ENCODE data around the gene GPR108. TPM values are rescaled to one million over a fixed set of nuclear protein-coding genes. Genes with fewer than 3 reads are reported as not detected.

Gene GPR108
- total RNA-seq, 2 donors from 2014 or later = 130 to 162 TPM

DNA sequence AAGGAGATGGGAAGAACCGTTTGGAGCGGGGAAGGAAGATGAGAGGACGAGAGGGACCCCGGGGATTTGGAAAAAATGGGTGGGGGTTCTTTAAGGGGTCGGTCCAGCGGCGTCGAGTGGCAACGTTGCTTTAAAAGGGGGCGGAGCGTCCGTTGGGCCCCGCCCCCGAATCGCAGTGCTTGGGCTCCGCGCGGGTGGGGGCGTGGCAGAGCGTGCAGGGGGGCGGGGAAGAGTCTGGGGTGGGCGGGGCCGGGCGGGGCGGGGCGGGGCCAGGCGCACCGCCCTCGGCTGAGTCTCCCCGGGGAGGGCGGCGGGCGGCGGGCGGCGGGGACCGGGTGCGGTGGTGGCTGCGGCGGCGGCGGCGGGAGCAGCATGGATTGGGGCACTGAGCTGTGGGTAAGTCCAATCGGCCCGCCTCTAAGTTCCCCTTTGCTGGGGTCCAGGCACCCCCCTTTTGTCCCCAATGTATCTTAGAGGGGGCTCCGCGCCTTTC lies 2.1 kb upstream of the GPR108 start, which contains the start of gene TRIP10:
TSS of gene TRIP10 (plus strand) at position 291 of the 493 bp plus-strand sequence. CDS start at position 373, 82 bp downstream.
- peaks cover 45% of the 10 kb centered on the region for H3K4me1 Mint-ChIP-seq (ENCODE audit: low read depth)
- no peaks in the 10 kb centered on the region for H3K27me3 Mint-ChIP-seq (ENCODE audit: low read depth)
- peak within 1 kb of the TSS; percentile 77 for H3K27ac Mint-ChIP-seq
- H3K36me3 Mint-ChIP-seq (ENCODE audit: insufficient read depth in 2 of 2) = peaks cover 7 to 21% of the 10 kb centered on the region in 2 donors
- DNase-seq = peak; percentile 86 to 89
- H3K4me3 Mint-ChIP-seq = peak within 1 kb of the TSS; percentile 92 to 96
- ATAC-seq (replicated peaks in 1 of 2) = peak; percentile 2 to 4
- no peaks in the 10 kb centered on the region for H3K9me3 Mint-ChIP-seq

DNA sequence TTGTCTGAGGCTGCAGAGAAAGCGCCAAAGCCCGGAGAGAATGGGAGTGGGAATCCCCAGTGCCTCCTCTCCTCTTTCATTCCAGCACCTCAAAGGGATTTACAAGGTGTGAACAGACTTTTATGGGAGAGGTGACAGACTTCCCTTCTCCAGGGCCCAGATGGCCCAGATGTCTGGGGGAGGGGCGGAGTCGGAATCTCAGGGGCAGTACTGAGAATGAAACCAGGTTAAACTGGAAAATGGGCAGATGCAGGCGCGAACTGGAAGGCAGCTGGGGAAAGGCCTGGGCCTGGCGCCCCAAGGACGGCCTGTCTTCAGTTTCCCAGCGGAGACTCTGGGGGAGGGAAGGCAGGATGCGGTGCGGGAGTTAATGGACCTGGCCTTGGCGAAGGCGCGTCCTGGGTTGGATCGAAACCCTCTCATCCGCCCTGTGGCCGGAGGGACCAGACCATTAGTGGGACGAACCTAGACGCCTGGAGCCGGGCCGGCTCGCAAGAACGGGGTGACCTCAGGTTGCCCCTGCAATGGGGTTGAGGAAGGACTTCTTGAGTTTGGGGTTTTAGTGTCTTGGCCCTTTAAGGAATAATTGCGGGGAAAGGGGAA lies 1.5 kb upstream of the GPR108 start:
- Mint-ChIP-seq H3K27ac (peak overlapping the region; percentile 77), H3K9me3 (no peaks in the 10 kb centered on the region), H3K4me1 (ENCODE audit: low read depth) (peaks cover 45% of the 10 kb centered on the region), H3K27me3 (ENCODE audit: low read depth) (no peaks in the 10 kb centered on the region), H3K4me3 (peak overlapping the region; percentile 92 to 96), H3K36me3 (ENCODE audit: insufficient read depth in 2 of 2) (peaks cover 8 to 17% of the 10 kb centered on the region in 2 donors)
- DNase-seq (peak in 1 of 2 donors; percentile 33), ATAC-seq (replicated peaks in 1 of 2) (no peak)

DNA sequence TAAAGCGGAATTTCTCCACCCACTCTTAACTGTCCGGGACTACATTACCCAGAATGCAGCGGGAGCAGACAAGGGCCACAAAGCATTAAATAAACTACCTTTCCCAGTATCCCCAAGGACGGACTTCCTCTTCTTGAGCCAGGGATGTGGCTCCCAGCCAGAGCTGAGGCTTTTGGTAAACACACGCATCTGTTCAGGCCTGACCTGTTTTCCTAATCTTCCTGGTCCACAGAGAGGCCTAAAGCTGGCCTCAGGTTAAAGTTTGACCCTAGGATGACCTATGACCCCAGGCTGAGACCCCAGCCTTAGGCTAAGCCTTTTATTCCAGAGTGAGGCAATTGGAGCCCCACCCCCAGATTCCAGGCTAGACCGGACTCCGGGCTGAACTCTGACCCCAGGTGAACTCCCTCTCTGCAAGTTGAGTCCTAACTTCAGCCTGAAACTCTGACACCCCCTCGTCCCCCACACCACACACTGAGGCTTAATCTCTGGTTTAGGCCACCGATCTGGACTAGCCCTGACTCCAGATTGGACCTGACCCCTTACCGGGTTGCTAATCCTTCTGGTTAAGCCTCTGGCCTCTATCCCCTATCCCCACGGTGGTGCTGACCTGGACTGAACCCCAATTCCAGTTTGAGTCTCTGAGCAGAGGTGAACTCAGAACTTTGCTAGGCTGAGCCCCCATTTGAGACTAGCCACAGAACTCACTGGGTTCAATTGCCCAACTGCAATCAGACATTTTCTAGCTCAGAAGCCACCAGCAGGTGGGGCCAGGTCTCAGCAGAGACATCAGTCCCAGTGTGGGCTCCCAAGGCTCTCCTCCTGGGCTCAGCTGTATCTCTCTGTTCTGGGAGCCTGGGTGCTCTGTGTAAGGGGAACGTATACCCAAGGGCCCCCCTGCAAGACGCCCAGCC lies 750 bp upstream of the GPR108 start:
- H3K9me3 Mint-ChIP-seq = no peaks in the 10 kb centered on the region
- ATAC-seq (replicated peaks in 1 of 2) = peak; percentile 22 to 34
- H3K36me3 Mint-ChIP-seq (ENCODE audit: insufficient read depth in 2 of 2) = peaks cover 5 to 14% of the 10 kb centered on the region in 2 donors
- peak overlapping the region; percentile 77 for H3K27ac Mint-ChIP-seq
- peak; percentile 82 to 88 for DNase-seq
- H3K4me3 Mint-ChIP-seq = peak overlapping the region; percentile 92 to 96
- H3K27me3 Mint-ChIP-seq (ENCODE audit: low read depth) = no peaks in the 10 kb centered on the region
- H3K4me1 Mint-ChIP-seq (ENCODE audit: low read depth) = peaks cover 45% of the 10 kb centered on the region

DNA sequence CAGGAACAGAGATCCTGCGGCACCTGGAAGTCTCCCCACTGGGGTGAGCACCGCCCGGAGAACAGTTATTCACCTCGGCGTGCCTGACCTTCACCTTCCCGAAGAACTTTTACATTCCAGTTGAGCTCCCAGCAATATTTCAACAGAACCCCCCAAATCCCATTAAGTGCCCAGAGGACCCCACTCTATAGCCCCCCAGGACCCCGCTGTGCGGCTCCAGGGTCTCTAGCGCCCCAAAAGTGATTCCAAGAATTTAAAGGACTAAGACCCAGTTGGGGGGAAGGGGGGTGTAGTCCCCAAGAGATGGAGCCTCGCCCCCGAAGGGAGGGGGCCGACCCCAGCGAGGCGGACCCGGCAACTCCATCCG lies 480 bp downstream of the GPR108 start:
- no peaks in the 10 kb centered on the region for H3K27me3 Mint-ChIP-seq (ENCODE audit: low read depth)
- ATAC-seq (replicated peaks in 1 of 2) = no peak
- H3K9me3 Mint-ChIP-seq = no peaks in the 10 kb centered on the region
- peaks cover 7 to 15% of the 10 kb centered on the region in 2 donors for H3K36me3 Mint-ChIP-seq (ENCODE audit: insufficient read depth in 2 of 2)
- H3K4me1 Mint-ChIP-seq (ENCODE audit: low read depth) = peaks cover 45% of the 10 kb centered on the region
- peak overlapping the region; percentile 98 for H3K27ac Mint-ChIP-seq
- no peak for DNase-seq
- peak overlapping the region; percentile 92 to 96 for H3K4me3 Mint-ChIP-seq

DNA sequence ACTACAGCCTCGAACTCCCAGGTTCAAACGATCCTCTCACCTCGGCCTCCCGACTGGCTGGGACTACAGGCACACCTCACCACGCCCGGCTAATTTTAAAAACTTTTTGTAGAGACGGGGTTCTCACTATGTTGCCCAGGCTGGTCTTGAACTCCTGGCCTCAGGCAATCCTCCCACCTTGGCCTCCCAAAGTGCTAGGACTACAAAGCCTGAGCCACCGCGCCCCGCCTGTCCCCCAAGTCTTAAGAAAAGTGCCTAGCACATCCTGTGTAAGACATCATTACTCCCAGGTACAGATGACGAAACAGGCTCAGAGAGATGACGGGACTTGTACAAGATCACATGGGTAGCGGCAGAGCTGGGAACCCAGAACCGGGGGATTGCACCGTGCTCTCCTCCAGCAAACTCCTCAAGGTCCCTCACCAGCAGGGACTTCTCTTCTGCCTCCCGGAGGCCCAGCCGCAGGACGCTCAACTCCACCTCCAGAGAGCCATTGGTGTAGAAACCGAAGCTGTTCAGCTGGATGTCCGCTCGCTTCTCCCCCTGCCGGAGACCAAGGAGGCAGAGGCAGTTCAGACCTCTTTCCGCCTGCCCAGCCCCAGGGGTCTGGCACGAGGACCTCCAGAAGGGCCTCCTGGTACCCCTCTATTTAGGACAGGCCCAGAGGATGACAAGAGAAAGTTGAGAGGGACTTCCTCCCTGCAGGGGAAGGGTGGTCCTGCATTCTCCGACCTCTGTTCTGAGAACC lies 1.0 kb downstream of the GPR108 start:
- Mint-ChIP-seq H3K4me3 (peak overlapping the region; percentile 92 to 96), H3K9me3 (no peaks in the 10 kb centered on the region), H3K4me1 (ENCODE audit: low read depth) (peaks cover 41% of the 10 kb centered on the region), H3K27ac (peak overlapping the region; percentile 98), H3K36me3 (ENCODE audit: insufficient read depth in 2 of 2) (peaks cover 7 to 15% of the 10 kb centered on the region in 2 donors), H3K27me3 (ENCODE audit: low read depth) (no peaks in the 10 kb centered on the region)
- peak; percentile 76 to 84 for DNase-seq
- ATAC-seq (replicated peaks in 1 of 2) = peak; percentile 26 to 27

DNA sequence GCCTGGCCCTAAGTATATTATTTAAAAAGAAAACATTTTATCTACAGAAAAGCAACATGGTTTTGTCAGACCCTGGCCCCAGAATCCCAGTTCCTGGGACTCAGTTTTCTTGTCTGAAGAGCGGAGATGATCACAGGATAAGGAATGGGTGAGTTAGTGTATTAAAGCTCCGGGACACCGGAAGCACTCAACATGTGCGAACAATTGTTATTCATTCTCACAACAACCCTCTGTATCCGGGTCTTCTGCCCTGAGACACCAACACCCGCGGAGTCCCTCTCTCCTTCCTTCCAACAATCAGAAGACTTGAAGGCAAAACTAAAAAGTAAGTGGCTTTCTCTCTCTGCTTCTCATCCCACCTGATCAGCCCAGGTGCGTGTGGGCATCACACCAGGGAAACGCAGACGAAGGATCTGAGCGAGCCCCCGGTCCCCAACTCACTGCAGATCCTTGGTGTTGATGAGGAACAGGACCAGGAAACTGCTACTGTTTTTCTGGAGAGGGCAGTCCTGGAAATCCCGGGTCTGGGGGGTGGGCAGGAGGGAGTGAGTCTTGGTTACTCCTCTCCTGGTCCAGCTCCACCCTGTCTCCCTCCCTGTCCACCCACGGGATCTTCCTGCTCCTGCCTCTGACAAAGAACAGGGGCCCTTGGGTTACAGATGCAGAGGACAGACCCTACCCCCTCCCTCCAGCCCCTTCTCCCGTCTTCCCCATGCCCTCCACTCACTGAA lies 2.0 kb downstream of the GPR108 start:
- Mint-ChIP-seq H3K36me3 (ENCODE audit: insufficient read depth in 2 of 2) (peaks cover 5 to 15% of the 10 kb centered on the region in 2 donors), H3K4me1 (ENCODE audit: low read depth) (peaks cover 34% of the 10 kb centered on the region), H3K27me3 (ENCODE audit: low read depth) (no peaks in the 10 kb centered on the region), H3K9me3 (no peaks in the 10 kb centered on the region), H3K27ac (peak overlapping the region; percentile 98), H3K4me3 (peak overlapping the region; percentile 92 to 96)
- ATAC-seq (replicated peaks in 1 of 2) (no peak), DNase-seq (no peak)

DNA sequence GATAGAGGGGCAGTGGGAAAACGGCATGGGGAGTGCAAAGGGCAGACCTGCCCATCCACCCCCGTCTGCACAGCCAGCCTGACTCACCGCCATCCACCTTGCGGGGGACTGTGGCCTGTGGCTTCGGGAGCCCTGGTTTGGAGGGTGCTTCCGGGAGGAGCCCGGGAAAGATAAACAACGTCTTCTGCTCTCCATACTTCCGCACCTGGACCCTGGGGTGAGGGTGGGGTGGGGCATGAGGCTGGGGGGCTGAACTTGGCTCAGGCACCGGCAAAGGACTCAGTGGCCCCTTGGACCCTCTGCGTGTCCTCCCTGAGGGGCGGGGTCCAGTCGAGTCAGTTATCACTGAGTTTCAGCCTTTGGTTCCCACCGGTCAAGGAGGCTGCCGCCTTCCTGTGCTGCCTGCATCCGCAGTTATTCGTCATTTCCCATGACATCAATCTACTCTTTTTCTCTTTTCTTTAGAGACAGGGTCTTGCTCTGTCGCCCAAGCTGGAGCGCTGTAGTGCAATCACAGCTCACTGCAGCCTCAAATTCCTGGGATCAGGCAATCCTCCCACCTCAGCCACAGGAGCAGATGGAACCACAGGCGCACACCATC lies 3.2 kb downstream of the GPR108 start:
- H3K4me1 Mint-ChIP-seq (ENCODE audit: low read depth) = peaks cover 32% of the 10 kb centered on the region
- no peaks in the 10 kb centered on the region for H3K27me3 Mint-ChIP-seq (ENCODE audit: low read depth)
- DNase-seq (no peak), ATAC-seq (replicated peaks in 1 of 2) (no peak)
- H3K36me3 Mint-ChIP-seq (ENCODE audit: insufficient read depth in 2 of 2) = peaks cover 5 to 19% of the 10 kb centered on the region in 2 donors
- H3K27ac Mint-ChIP-seq = no peak overlapping the region
- H3K4me3 Mint-ChIP-seq = no peak overlapping the region
- H3K9me3 Mint-ChIP-seq = no peaks in the 10 kb centered on the region

DNA sequence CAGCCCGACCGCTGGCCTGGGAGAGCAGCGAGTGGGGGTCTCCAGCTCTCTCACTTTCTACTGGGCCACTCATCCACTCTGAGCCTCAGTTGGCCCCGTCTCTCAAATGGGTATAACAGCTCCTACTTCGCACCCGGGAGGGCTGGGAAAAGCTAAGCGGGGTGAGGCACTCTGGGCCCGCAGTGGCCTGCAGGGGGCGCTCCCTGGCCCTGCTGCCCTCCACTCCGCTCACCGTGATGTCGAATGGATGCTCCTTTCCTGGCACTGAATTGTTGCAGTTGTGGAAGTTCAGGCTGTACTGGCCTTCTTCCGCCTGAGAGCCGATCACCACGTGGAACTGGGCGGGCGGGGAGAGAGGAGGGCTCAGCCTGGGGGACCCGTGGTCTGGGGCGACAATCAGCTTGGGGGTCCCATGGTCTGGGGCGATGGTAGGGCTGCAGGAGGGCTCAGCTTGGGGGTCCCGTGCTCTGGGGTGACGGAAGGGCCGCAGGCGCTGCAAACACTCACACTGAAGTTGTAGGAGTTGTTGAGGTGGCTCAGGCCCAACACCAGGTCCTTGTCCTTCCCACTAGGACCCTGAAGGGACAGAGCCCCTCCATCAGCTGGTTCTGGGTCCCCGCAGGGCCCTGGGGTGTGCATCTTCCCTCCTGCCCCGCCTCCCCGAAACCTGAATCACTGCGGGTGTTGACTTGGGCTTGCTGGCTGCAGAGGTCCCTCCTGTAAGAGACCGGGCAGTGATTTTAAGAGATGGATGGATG lies 3.9 kb downstream of the GPR108 start:
- Mint-ChIP-seq H3K4me3 (no peak overlapping the region), H3K27ac (no peak overlapping the region), H3K36me3 (ENCODE audit: insufficient read depth in 2 of 2) (peaks cover 5 to 19% of the 10 kb centered on the region in 2 donors), H3K4me1 (ENCODE audit: low read depth) (peaks cover 25% of the 10 kb centered on the region), H3K27me3 (ENCODE audit: low read depth) (no peaks in the 10 kb centered on the region), H3K9me3 (no peaks in the 10 kb centered on the region)
- no peak for DNase-seq
- ATAC-seq (replicated peaks in 1 of 2) = no peak

DNA sequence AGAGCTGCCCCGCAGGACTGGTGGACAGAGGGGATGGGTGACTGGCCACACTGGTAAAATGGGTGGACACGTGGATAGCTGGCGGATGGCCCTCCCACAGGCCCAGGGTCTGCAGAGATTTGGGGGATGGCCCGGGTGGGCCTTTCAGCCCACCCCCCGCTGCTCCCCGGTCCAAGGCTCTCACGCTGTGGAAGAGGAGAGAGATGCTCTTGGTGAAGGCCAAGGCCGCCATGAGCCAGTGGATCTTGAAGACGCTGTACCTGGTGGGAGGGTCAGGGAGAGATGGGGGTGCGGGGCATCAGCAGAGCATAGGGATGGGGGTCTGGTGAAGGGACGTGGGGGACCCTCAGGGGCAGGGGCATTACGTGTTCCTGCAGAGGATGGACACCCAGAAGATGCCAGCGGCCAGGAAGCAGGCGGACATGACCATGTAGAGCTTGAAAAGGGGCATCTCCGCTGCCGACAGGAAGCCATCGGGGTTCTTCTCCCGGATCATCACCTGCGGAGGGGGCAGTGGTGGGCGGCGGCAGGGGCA lies 4.5 kb downstream of the GPR108 start:
- peaks cover 5 to 19% of the 10 kb centered on the region in 2 donors for H3K36me3 Mint-ChIP-seq (ENCODE audit: insufficient read depth in 2 of 2)
- peaks cover 18% of the 10 kb centered on the region for H3K4me1 Mint-ChIP-seq (ENCODE audit: low read depth)
- DNase-seq = no peak
- no peak overlapping the region for H3K4me3 Mint-ChIP-seq
- H3K27ac Mint-ChIP-seq = no peak overlapping the region
- H3K9me3 Mint-ChIP-seq = no peaks in the 10 kb centered on the region
- no peak for ATAC-seq (replicated peaks in 1 of 2)
- no peaks in the 10 kb centered on the region for H3K27me3 Mint-ChIP-seq (ENCODE audit: low read depth)

DNA sequence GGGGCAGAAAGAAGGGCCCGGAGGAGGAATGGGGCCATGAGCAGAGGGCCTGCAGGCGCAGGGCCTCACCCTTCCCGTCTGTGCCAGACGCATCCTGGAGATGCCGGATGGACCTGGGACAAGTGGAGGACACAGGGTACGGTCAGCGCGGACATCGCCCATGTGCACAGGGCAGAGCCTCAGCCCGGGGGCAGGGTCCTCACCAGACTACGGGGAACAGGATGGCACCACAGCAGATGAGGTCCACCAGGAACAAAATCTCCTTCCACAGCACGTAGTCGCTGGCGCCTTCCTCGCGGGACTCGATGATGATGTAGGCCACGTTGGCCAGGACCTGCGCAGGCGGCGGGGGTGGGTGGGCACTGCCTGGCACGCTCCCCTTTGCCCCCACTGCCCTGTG lies 5.6 kb downstream of the GPR108 start:
- Mint-ChIP-seq H3K27ac (no peak overlapping the region), H3K36me3 (ENCODE audit: insufficient read depth in 2 of 2) (peaks cover 5 to 19% of the 10 kb centered on the region in 2 donors), H3K4me3 (no peak overlapping the region), H3K9me3 (no peaks in the 10 kb centered on the region), H3K27me3 (ENCODE audit: low read depth) (no peaks in the 10 kb centered on the region), H3K4me1 (ENCODE audit: low read depth) (peaks cover 17% of the 10 kb centered on the region)
- no peak for ATAC-seq (replicated peaks in 1 of 2)
- no peak for DNase-seq

DNA sequence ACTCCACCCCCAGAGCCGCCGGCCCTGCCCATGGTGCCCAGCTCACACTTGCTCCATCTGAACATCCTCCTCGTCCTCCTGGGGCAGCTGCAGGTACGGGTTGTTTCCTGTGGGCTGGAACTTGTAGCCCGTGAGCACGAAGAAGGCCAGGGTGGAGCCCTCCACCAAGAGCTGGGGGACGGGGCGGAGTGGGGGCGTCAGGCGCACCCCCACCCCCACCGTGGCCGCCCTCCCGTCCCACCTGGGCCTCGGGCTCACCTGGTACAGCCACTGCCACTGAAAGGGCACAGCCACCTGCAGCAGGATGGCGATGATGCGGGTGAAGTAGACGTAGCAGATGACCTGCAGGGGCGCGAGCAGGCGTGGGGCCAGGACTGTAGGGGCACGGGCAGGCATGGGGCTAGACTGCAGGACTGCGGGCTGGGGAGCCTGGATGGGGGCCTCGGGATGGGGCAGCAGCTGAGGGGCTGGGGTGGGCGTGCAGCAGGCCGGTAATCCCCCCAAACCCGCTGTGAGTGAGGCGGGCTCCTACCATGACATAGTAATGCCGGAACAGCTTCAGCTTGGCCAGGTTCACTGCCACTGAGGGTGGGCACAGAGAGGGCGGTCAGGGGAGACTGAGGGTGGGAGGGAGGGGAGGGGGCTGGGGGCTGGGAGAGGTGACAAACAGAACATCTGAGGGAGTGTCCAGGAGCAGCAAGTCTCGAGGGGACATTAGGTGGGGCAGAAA lies 6.3 kb downstream of the GPR108 start:
- no peaks in the 10 kb centered on the region for H3K9me3 Mint-ChIP-seq
- no peak overlapping the region for H3K4me3 Mint-ChIP-seq
- peaks cover 13% of the 10 kb centered on the region for H3K4me1 Mint-ChIP-seq (ENCODE audit: low read depth)
- H3K36me3 Mint-ChIP-seq (ENCODE audit: insufficient read depth in 2 of 2) = peaks cover 5 to 14% of the 10 kb centered on the region in 2 donors
- H3K27ac Mint-ChIP-seq = no peak overlapping the region
- H3K27me3 Mint-ChIP-seq (ENCODE audit: low read depth) = no peaks in the 10 kb centered on the region
- DNase-seq (no peak), ATAC-seq (replicated peaks in 1 of 2) (no peak)

All from activated T-cell treated with anti-CD3 and anti-CD28 coated beads, Interleukin-2, amount 50 U/mL, for 72 hours (primary cell).